ENCODE results near the gene ZNF683.
A peak's percentile ranks its signal among the peaks of the same experiment; 100 is the strongest.

Gene ZNF683

DNA sequence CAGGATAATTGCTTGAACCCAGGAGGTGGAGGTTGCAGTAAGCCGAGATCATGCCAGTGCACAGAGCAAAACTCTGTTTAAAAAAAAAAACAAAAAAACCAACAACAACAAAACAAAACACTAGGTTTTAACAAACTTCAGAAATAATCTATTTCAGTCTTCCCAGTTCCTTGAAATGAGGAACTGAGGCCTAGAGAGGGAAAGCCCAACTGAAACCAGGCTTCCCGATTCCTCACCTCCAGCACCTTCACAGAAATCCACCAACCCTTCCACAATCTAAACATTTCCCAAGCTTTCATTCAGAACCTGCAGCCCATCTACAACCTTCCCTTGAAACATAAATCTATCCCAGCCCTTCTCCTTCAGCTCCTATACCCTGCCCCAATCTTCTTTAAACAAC is 55.4 kb downstream of the ZNF683 start:
- Histone ChIP-seq H3K9me2 (replicated peaks; ENCODE audit: low read depth, low read length) (no peaks in the 10 kb centered on the region), H3K4me2 (ENCODE audit: low read depth, low read length, poor library complexity, severe bottlenecking) (peak overlapping the region; percentile 96), H3F3A (ENCODE audit: low read depth) (no peaks in the 10 kb centered on the region), H3K9ac (ENCODE audit: low read depth, low read length, poor library complexity, severe bottlenecking) (peak overlapping the region; percentile 95), H3K9me3 (ENCODE audit: insufficient read depth, low read depth, low read length) (no peaks in the 10 kb centered on the region), H3K4me1 (ENCODE audit: insufficient read depth, low read length, poor library complexity, severe bottlenecking) (peaks cover 71% of the 10 kb centered on the region), H3K4me3 (ENCODE audit: low read length, poor library complexity, severe bottlenecking) (peak overlapping the region; percentile 88), H2AFZ (ENCODE audit: low read length) (no peak overlapping the region), H4K20me1 (ENCODE audit: insufficient read depth, low read length, poor library complexity, severe bottlenecking) (no peaks in the 10 kb centered on the region), H3K27me3 (ENCODE audit: insufficient read depth, low read length, poor library complexity, severe bottlenecking) (no peaks in the 10 kb centered on the region), H3K36me3 (ENCODE audit: insufficient read depth, low read length) (no peaks in the 10 kb centered on the region), H3K79me2 (ENCODE audit: insufficient read depth, low read length) (peaks cover 47% of the 10 kb centered on the region)
- TF ChIP-seq, protein P1, sequence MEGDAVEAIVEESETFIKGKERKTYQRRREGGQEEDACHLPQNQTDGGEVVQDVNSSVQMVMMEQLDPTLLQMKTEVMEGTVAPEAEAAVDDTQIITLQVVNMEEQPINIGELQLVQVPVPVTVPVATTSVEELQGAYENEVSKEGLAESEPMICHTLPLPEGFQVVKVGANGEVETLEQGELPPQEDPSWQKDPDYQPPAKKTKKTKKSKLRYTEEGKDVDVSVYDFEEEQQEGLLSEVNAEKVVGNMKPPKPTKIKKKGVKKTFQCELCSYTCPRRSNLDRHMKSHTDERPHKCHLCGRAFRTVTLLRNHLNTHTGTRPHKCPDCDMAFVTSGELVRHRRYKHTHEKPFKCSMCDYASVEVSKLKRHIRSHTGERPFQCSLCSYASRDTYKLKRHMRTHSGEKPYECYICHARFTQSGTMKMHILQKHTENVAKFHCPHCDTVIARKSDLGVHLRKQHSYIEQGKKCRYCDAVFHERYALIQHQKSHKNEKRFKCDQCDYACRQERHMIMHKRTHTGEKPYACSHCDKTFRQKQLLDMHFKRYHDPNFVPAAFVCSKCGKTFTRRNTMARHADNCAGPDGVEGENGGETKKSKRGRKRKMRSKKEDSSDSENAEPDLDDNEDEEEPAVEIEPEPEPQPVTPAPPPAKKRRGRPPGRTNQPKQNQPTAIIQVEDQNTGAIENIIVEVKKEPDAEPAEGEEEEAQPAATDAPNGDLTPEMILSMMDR (conservative IDR thresholded peaks at IDR 0.05; ENCODE audit: low read length), result no peak
- TF ChIP-seq EZH2phosphoT487 (IDR thresholded peaks at IDR 0.05; ENCODE audit: borderline replicate concordance), result no peak

DNA sequence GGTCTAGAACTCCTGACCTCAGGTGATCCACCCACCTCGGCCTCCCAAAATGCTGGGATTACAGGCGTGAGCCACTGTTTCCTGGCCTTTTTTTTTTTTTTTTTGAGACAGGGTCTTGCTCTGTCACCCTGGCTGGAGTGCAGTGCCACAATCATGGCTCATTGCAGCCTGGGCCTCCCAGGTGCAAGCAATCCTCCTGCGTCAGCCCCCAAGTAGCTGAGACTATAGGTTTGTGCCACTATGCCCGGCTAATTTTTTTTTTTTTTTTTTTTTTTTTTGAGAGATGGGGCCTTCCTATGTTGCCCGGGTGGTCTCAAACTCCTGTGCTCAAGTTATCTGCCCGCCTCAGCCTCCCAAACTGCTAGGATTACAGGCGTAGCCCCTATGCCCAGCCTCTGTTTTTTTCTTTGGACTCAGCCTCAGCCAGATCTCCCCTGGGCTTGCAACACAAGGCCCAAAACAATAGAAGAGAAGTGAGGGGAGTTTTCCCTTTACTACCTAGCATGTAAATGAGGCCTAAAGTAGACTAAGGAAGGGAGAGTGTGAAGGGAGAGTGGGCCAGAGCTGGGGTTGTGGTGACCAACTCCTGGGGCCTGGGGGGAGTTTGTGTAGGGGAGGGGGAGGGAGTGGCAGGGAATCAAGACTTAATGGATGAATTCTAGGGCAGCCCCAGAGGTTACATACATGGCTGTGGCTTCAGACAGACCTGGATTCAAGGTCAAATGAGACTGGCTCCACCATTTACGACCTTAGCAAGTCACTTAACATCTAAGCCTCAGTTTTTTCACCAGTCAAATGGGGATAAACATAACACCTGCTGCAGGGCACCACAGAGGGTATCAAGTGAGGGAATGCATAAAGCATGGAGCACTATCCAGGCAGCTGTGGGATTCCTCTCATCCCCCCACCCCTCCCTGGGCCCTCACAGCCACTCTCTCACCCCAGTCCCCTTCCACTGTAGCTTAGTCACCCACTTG is 56.4 kb downstream of the ZNF683 start:
- H3F3A ChIP-seq (ENCODE audit: low read depth), result no peaks in the 10 kb centered on the region
- H3K79me2 ChIP-seq (ENCODE audit: insufficient read depth, low read length), result peaks cover 40% of the 10 kb centered on the region
- no peaks in the 10 kb centered on the region for H3K27me3 ChIP-seq (ENCODE audit: insufficient read depth, low read length, poor library complexity, severe bottlenecking)
- no peak overlapping the region for H2AFZ ChIP-seq (ENCODE audit: low read length)
- no peaks in the 10 kb centered on the region for H3K9me2 ChIP-seq (replicated peaks; ENCODE audit: low read depth, low read length)
- no peak overlapping the region for H3K4me3 ChIP-seq (ENCODE audit: low read length, poor library complexity, severe bottlenecking)
- TF ChIP-seq EZH2phosphoT487 (IDR thresholded peaks at IDR 0.05; ENCODE audit: borderline replicate concordance), result no peak
- TF ChIP-seq, protein P1 (conservative IDR thresholded peaks at IDR 0.05; ENCODE audit: low read length), result no peak
- H3K9ac ChIP-seq (ENCODE audit: low read depth, low read length, poor library complexity, severe bottlenecking), result peak overlapping the region; percentile 95
- H3K4me2 ChIP-seq (ENCODE audit: low read depth, low read length, poor library complexity, severe bottlenecking), result peak overlapping the region; percentile 96
- no peaks in the 10 kb centered on the region for H3K36me3 ChIP-seq (ENCODE audit: insufficient read depth, low read length)
- H4K20me1 ChIP-seq (ENCODE audit: insufficient read depth, low read length, poor library complexity, severe bottlenecking), result no peaks in the 10 kb centered on the region
- H3K4me1 ChIP-seq (ENCODE audit: insufficient read depth, low read length, poor library complexity, severe bottlenecking), result peaks cover 77% of the 10 kb centered on the region
- H3K9me3 ChIP-seq (ENCODE audit: insufficient read depth, low read depth, low read length), result no peaks in the 10 kb centered on the region

DNA sequence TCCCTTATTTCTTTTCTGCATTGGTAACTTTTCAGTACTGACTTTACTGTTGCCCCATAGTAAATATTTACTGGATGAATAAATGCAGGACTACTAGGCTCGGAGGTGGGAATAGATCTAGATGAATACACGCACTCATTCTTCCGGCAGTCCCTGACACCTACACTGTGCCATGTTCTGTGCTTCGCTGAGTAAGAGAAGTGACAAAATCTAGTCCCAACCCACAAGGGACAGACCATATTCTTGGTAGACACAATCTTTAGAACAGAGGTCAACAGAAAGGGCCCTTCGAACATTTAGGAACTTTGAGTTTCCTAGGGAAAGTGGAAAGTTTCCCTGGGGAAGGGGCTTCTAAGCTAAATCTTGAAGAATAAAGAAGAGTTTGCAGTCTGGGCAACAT is 58.0 kb downstream of the ZNF683 start:
- no peaks in the 10 kb centered on the region for H4K20me1 ChIP-seq (ENCODE audit: insufficient read depth, low read length, poor library complexity, severe bottlenecking)
- no peaks in the 10 kb centered on the region for H3K9me3 ChIP-seq (ENCODE audit: insufficient read depth, low read depth, low read length)
- H3K4me1 ChIP-seq (ENCODE audit: insufficient read depth, low read length, poor library complexity, severe bottlenecking), result peaks cover 64% of the 10 kb centered on the region
- TF ChIP-seq EZH2phosphoT487 (IDR thresholded peaks at IDR 0.05; ENCODE audit: borderline replicate concordance), result no peak
- TF ChIP-seq, protein P1 (conservative IDR thresholded peaks at IDR 0.05; ENCODE audit: low read length), result no peak
- peaks cover 27% of the 10 kb centered on the region for H3K79me2 ChIP-seq (ENCODE audit: insufficient read depth, low read length)
- H3K4me2 ChIP-seq (ENCODE audit: low read depth, low read length, poor library complexity, severe bottlenecking), result no peak overlapping the region
- H3K9me2 ChIP-seq (replicated peaks; ENCODE audit: low read depth, low read length), result no peaks in the 10 kb centered on the region
- H3K27me3 ChIP-seq (ENCODE audit: insufficient read depth, low read length, poor library complexity, severe bottlenecking), result no peaks in the 10 kb centered on the region
- H2AFZ ChIP-seq (ENCODE audit: low read length), result no peak overlapping the region
- no peak overlapping the region for H3K9ac ChIP-seq (ENCODE audit: low read depth, low read length, poor library complexity, severe bottlenecking)
- H3F3A ChIP-seq (ENCODE audit: low read depth), result no peaks in the 10 kb centered on the region
- no peak overlapping the region for H3K4me3 ChIP-seq (ENCODE audit: low read length, poor library complexity, severe bottlenecking)
- no peaks in the 10 kb centered on the region for H3K36me3 ChIP-seq (ENCODE audit: insufficient read depth, low read length)
